SK-MEL-5 (cell line): ENCODE results near the gene PIPOX. TPM values are rescaled to one million over a fixed set of nuclear protein-coding genes. Genes with fewer than 3 reads are reported as not detected.

Experiments used
- DNase-seq: peaks from one replicate; pipeline ENCODE4 v3.0.0-alpha.2; 2016; ENCODE audit warnings: low read depth, low spot score
- in situ Hi-C: cut with HindIII; loops from 2 replicates; pipeline ENCODE4 v1.10.0; 2016; ENCODE audit warnings: low sequenced_read_pairs, high pct_unique_total_duplicates, low pct_unique_long_range_greater_than_20kb
- total RNA-seq: library from RNA; depleted of rRNA; stranded (reverse); fragments of >200 nt; shearing (Covaris generic); gene quantifications from 2 replicates; pipeline ENCODE4 v1.2.3, GENCODE V29; 2014

The PIPOX gene
- total RNA-seq, 1 experiment from 2014 or later: 0.21 TPM

DNA sequence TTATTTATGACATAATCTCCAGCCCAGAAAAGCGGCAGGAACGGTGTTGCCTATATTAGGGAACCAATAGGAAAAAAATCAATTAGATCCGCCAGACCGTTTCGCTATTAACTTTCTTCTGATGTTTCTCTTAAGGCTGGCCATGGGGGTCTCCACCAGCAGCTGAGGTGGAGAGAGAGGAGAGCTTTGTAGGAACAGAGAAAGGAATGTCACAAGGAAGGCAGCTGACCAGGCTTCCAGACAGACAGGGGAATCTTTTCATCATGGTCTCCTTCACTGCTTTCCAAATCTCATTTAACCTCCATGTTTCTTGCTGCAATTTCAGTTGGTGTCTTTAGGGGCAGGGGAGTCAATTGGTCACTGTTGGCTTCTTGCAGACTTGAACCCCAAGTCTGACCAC lies 28.2 kb upstream of the PIPOX start:
- peak; percentile 69 for DNase-seq
- in situ Hi-C loops: no loop called here

DNA sequence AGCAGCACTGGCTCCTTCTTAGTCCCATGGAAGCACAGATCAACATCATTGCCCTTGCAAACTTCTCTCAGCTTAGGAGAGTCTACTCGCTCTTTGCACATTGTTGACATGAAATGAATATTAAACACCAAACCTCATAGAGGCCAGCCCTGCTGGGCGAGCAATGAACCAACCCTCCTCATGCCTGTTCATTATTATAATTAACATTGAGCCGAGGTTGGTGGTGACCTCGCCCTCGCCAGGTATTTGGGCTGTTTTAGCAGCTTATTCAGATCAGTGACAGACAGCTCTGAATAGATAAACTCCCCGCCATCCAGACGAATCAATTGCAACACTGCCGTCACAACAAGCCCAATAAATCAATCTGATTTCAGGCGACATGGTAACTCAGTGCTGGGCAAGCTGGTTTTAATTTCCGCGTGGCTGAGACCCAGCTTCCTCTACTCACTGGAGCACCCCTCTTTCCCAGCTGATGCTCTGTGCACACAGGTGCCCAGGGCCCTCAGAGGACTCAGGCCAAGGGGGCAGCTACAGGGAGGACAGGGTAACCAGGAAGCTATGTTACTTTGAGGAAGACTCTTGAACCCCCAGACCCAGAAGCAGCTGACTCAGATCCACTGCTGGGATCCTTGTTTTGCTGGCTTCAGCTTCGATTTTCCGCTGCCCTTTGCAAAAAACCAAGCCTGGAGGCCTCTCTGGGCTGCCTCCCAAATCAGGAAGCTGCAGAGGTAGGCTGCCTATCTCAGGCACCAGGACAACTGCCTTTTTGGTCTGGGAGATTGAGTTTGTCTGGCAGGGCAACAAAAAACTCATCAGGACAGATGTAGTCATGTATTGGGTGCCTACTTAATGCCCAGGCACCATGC lies 26.4 kb upstream of the PIPOX start:
- DNase-seq: no peak
- in situ Hi-C loops: no loop called here

DNA sequence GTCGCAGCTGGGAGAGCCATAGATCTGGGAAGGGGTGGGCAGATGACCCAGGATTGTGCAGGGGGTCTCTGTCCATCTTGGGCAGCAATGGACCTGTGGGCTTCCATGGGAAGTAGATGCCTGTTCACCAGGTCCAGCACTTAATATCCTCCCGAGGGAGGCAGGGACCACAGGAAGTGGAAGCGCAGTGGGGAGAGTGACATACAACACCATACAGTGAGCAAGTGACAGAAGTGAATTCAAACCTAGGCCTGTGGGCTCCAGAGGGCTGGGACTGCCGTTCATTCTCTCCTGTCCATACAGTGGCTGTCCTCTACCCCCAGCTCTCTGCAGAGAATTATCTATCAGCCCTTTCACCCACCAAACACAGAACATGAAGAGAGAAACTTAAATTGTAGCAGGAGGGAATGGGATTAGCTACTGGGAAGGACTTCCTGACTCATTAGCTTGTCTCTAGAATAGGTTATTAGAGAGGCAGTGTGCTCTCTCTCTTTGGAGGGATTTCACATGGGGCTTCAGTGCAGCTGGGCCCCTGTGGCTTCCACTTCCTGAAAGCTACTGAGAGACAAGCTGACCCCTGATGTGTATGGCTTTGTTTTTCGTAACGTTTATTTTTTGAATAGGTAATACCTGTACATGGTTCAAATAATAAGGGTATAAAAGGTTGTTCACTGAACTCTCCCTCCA lies 24.0 kb upstream of the PIPOX start:
- DNase-seq: no peak
- in situ Hi-C loops: no loop called here

DNA sequence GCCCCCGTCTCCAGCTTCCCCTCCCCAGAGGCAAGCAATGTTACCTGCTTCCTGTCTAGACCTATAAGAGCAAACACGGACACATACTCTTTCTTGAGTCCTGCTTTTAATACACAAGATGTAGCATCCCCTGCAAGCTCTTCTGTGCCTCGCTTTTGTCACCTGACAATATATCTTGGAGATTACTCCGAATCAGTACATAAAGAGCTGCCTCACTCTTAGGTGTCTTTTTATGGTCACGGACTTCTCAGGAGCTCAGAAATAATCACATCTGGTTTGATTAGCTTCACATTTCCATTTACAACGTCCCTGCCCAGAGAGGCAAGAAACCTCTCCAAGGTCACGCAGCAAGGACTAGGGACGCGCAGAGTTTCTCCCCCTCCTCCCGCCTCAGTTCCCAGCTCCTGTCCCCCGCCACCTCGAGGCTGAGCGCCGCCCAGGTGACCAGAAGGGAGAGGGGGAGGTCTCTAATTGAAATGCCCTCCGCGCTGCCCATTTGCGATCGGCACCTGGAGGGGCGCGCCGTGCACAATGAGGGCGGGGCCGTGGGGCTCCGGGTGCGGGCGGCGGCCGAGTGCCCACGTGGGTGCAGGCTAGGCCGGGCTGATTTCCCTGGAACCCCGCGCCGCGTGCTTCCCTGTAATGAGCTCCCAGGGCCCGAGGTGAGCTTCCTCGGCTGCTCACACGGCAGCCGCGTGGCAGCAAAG lies 23.3 kb upstream of the PIPOX start:
- in situ Hi-C loops: no loop called here
- no peak for DNase-seq

DNA sequence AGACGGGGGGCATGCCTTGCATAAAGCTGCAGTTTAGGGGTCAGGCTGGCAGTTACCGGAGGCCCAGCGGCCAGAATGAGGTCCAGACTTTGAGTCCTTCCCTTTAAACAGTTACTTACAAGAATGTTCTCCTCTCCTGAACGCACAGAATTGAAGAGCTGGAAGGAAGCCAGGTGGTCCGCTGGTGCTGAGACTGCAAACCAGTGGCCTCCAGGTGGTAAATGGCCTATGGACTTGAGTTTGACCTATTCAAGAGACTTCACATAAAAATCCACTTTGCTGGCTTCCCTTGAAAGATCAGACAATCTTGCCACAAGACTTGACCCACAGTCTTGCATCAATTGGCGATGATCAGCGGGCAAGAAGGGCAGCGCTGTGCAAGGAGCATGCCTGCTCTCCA lies 22.4 kb upstream of the PIPOX start:
- no peak for DNase-seq
- in situ Hi-C loops: no loop called here

DNA sequence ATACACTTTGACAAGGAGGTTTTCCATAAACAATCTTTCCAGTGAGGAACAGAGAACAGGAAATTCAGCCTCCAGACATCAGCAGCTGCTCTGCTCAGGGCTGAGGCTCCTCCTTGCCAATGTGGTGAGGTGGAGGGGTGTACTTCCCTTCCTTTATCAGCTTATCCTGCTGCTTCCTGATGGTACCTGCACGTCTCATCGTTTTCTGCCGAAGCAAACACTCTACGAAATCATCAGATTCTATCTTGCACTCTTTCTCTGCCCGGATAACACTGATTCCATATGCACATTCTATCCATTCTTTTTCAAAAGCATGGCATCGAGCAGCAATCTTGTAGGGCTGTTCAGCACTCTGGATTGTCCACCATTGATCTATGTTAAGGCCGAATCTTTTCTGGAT lies 21.7 kb upstream of the PIPOX start:
- in situ Hi-C loops: no loop called here
- DNase-seq: no peak

DNA sequence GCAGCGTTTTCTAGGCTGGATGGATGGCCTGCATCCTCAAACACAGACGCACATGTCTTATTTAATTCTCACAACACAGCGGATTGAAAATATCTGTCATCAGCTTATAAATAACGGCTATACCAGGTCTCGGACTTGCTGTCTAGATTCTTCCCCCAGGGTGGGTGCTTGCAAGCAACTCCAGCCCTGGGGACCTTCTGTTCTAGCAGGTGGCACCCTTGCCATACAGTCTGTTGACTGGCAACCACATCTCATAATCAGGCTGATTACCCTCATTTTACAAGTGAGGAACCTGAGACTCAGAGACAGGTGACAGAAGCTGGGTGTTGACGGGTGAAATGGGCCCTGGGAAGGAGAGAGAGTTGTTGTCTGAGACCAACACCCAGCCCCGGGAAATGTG lies 20.9 kb upstream of the PIPOX start:
- no peak for DNase-seq
- in situ Hi-C loops: no loop called here

DNA sequence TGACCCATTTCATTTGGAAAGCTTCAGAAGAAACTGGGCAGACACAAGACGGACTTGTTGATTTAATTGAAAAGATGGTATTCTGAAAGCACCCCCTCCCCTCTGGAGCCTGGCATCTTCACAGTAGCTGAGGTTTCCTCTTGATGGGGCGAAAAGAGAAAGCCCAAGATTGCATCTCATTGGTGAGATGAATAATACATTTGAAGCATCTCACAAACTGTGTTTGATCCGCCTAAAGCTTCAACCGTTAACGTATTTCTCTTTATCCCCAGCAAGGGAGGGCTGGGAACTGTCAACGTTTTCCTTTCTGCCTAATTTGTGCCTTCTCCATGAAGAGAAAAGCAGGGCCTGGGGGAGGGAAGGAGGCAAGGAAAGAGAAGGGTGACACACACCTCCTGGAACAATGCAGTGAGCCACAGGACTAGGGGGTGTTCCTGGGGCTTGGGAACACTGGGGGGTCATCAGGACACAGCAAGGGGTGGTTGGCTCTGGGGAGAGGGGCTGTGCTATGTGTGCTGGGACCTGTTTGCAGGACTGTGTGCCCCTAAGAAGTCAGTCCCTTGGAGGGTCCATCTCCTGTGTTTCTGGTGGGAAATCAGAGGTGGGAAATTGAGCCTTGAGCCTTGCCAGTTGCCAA lies 18.5 kb upstream of the PIPOX start:
- no peak for DNase-seq
- in situ Hi-C loops: no loop called here

DNA sequence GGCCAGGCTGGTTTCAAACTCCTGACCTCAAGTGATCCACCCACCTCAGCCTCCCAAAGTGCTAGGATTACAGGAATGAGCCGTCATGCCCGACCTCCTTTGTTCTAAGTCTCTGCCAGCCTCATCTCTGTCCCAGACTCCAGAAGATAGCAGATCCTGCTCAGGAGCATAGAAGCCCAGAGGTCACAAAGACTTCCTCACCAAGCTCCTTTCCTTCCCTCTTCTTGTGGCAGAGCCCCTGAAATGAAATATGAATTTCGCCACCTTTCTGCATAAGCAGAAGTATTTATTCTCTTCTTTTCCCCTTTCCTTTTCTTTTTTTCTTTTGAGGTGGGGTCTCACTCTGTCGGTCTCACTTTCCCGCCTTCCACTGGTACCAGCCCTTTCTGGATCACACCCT lies 11.5 kb upstream of the PIPOX start:
- in situ Hi-C loops: no loop called here
- DNase-seq: no peak

DNA sequence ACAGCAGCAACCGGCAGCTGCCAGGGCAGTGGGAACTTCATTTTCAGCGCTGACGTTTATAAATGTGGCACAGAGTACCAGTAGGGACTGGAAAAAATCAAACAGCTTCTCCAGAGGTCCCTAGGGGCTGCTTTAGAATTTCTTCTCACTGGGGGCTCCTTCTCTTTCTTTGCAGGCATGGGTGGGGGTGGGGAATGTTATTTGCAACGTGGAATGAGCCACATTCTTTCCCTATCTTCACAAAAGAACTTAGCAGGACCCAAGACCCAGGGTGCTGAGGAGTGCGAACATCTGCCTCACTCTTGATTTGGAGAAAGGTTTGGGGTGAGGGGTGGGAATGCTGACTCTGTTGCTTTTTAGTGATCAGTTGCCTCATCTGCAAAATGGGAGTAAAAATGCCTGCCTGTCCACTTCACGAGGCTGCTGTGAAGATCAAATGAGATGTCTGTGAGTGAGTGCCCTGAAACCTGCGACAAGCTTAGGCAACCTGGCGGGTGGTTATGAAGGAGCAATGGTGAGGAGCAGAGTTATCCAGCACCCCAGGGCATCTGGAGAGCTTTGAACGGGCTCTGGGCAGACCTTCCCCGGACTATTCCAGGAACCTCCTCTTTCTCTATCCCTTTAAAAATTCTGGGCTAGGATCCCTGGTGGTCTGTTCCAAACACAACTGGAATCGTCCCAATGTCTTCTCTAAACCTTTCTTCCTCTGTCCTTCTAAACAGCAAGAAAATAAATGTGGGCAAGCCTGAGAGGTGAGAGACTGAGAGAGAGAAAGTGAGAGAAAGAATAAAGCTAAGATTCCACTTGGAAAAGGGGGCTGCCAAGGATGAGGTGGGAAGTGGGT lies 10.7 kb upstream of the PIPOX start:
- DNase-seq: no peak
- in situ Hi-C loops: no loop called here

DNA sequence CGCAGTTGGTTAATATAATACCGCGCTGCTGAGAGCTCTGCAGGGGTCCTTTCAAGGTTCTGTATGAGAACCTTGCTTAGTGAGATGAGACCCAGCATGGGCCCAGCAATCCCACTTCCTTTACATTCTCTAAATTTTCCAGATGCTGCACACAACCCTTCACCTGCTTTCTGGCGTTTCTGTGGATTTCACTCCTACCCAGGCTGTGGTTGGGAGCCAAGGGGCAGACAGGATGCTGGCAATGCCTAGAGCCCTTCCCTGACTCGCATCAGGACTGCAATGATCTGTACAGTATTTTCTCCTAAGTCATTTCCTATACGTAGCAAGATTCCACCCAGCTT lies 10.1 kb upstream of the PIPOX start:
- in situ Hi-C loops: no loop called here
- no peak for DNase-seq

DNA sequence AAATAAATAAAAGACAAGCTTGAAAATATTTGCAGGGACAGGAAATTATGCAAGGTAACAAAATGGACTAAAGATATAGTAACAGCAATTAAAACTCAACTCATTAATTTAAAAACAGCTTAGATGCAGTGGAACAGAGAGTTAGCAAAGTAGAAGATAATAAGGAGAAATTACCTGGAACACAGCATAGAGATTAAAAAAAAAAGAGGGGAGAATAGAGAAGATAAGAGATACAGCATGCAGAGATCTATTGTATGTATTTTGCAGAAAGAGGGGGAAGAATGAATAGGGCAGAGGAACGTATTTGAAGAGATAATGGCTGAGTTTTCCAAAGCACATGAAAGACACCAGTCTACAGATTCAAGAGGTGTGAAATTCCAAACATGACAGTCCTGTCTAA lies 8.4 kb upstream of the PIPOX start:
- DNase-seq: no peak
- in situ Hi-C loops: no loop called here

DNA sequence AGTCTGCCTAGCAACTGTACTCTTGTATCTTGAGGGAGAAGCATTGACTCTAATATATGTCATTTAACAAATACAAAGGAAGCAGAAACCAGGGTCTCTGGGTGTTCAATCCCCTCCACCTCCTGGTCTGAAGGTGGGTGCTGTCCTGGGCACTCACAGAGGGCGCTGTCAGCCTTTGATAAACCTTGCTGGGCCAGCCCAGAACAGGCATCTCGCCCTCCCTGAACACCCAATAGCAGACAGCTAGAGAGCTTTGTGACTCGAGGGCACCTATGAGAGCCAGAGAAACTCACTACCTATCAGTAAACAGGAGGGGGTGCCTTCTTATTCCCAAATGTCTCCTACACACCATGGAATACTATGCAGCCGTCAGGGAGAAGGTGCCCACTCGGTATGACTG lies 6.4 kb upstream of the PIPOX start:
- in situ Hi-C loops: no loop called here
- DNase-seq: peak; percentile 19

DNA sequence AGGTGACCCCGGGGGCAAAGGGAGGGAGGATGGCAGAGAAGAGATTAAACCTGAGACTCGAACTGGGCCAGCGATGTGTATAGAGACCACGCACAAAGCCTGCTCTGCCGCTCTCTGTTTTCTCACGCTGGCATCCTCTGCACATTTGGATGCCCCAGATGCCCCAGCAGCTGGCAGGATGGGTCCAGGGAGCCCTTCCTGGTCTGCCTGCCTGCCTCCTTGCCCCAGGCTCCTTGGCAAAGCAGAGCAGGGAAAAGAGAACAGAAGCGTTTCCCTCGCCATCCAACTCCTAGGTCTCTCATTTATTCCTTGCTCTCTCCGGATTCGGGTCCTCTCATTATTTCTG lies 5.2 kb upstream of the PIPOX start:
- in situ Hi-C loops: no loop called here
- DNase-seq: no peak

DNA sequence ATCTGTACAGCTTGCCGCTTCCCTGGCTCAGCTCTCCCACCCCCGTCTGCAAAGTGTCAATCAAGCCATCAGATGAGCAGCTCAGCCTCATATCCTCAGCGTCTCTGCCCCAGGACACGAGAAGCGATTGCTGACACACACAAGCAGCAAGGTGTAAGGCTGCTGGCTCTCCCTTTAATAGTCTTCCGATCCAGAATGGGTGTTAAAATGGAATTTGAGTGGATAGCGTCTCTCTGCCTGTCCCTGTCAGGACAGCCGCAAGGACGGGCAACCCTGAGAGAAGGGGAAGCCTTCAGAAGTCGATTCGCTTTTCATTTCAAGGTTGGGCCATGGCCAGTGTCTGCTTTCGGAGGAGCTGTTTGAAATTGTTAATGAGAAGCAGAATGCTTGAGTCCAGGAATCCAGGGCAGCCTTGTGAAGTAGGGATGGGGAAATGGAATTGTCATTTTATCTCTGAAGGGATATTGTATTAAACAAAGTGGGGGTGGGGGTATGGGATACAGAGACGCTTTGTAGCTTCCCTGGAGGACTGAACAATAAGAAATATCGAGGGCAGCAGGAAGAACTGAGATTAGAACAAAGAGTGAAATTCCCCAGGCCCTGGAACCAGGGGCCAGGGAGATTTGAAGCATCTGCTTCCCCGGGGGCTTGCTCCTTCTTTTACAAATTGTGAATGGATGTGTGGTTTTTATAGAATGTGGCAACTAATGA lies 4.7 kb upstream of the PIPOX start:
- in situ Hi-C loops: no loop called here
- no peak for DNase-seq

DNA sequence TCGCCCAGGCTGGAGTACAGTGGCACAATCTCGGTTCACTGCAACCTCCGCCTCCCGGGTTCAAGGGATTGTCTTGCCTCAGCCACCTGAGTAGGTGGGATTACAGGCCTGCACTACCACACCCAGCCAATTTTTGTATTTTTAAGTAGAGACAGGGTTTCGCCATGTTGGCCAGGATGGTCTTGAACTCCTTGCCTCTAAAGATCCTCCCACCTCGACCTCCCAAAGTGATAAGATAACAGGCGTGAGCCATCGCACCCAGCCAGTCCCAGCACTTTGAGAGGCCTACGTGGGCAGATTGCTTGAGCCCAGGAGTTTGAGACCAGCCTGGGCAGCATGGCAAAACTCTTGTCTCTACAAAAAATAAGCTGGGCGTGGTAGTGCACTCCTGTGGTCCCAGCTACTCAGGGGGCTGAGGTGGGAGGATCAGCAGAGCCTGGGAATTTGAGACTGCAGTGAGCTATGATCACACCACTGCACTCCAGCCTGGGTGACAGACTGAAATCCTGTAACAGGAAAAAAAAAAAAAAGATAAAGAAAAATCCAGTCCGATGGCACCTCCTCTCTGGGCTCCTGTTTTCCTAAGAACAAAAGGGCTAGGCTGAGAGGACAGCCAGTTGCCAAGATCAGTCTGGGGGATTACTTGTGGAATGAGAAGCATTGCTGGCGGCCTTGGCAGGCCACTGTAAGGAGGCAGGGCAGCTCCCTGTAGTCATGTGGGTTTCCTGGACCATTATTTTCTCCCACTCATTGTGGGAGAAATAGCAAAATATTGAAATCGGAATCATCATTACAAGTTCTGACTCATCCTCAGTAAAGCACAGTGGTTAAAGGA lies 3.0 kb upstream of the PIPOX start:
- no peak for DNase-seq
- in situ Hi-C loops: no loop called here
